Measurements from ENCODE around the gene MMP14. TPM values are rescaled to one million over a fixed set of nuclear protein-coding genes. Genes with fewer than 3 reads are reported as not detected.
"Not testable (repeated sequence)": the region's sequence is repeated elsewhere in the genome, so short reads cannot be mapped to it uniquely, and the experiment has no call there.

MMP14 gene
- 100 to 1,000 TPM; 123 to 161 (median 159) TPM for polyA plus RNA-seq (ENCODE audit: insufficient read length in 3 of 3)
- long read RNA-seq, donor 1, transcript MMP14-202 (2 exons, 560 nt): minor isoform, 11 of 34 reads
- long read RNA-seq, donor 1, transcript MMP14-201 (10 exons, 3,732 nt): major isoform, 13 of 34 reads
- long read RNA-seq, donor 1, partial matches to known transcripts: 10 of 34 reads
- long read RNA-seq, donor 1, other reads (novel, unspliced or antisense): 0 of 34 reads
- long read RNA-seq, donor 2, transcript MMP14-202 (2 exons, 560 nt): major isoform, 12 of 23 reads
- long read RNA-seq, donor 2, transcript MMP14-201 (10 exons, 3,732 nt): minor isoform, 11 of 23 reads
- long read RNA-seq, donor 2, partial matches to known transcripts: 0 of 23 reads
- long read RNA-seq, donor 2, other reads (novel, unspliced or antisense): 0 of 23 reads
- long read RNA-seq, donor 3, transcript MMP14-202 (2 exons, 560 nt): major isoform, 11 of 39 reads
- long read RNA-seq, donor 3, transcript MMP14-201 (10 exons, 3,732 nt): minor isoform, 9 of 39 reads
- long read RNA-seq, donor 3, partial matches to known transcripts: 19 of 39 reads
- long read RNA-seq, donor 3, other reads (novel, unspliced or antisense): 0 of 39 reads
- long read RNA-seq, donor 4, transcript MMP14-202 (2 exons, 560 nt): major isoform, 11 of 41 reads
- long read RNA-seq, donor 4, transcript MMP14-201 (10 exons, 3,732 nt): minor isoform, 9 of 41 reads
- long read RNA-seq, donor 4, partial matches to known transcripts: 14 of 41 reads
- long read RNA-seq, donor 4, other reads (novel, unspliced or antisense): 7 of 41 reads
- long read RNA-seq, donor 5, transcript MMP14-202 (2 exons, 560 nt): major isoform, 8 of 11 reads
- long read RNA-seq, donor 5, partial matches to known transcripts: 0 of 11 reads
- long read RNA-seq, donor 5, other reads (novel, unspliced or antisense): 0 of 11 reads
- long read RNA-seq, donor 6, transcript MMP14-202 (2 exons, 560 nt): major isoform, 12 of 28 reads
- long read RNA-seq, donor 6, transcript MMP14-201 (10 exons, 3,732 nt): minor isoform, 10 of 28 reads
- long read RNA-seq, donor 6, partial matches to known transcripts: 0 of 28 reads
- long read RNA-seq, donor 6, other reads (novel, unspliced or antisense): 6 of 28 reads
- long read RNA-seq, donor 7, transcript MMP14-201 (10 exons, 3,732 nt): minor isoform, 16 of 59 reads
- long read RNA-seq, donor 7, transcript MMP14-202 (2 exons, 560 nt): major isoform, 21 of 59 reads
- long read RNA-seq, donor 7, partial matches to known transcripts: 16 of 59 reads
- long read RNA-seq, donor 7, other reads (novel, unspliced or antisense): 5 of 59 reads
- long read RNA-seq, donor 8, transcript MMP14-202 (2 exons, 560 nt): major isoform, 23 of 76 reads
- long read RNA-seq, donor 8, transcript MMP14-201 (10 exons, 3,732 nt): minor isoform, 20 of 76 reads
- long read RNA-seq, donor 8, partial matches to known transcripts: 32 of 76 reads
- long read RNA-seq, donor 8, other reads (novel, unspliced or antisense): 0 of 76 reads
- long read RNA-seq, donor 9, transcript MMP14-202 (2 exons, 560 nt): major isoform, 22 of 79 reads
- long read RNA-seq, donor 9, transcript MMP14-201 (10 exons, 3,732 nt): minor isoform, 13 of 79 reads
- long read RNA-seq, donor 9, partial matches to known transcripts: 38 of 79 reads
- long read RNA-seq, donor 9, other reads (novel, unspliced or antisense): 6 of 79 reads
- long read RNA-seq, donor 10, transcript MMP14-201 (10 exons, 3,732 nt): major isoform, 11 of 22 reads
- long read RNA-seq, donor 10, transcript MMP14-202 (2 exons, 560 nt): major isoform, 11 of 22 reads
- long read RNA-seq, donor 10, partial matches to known transcripts: 0 of 22 reads
- long read RNA-seq, donor 10, other reads (novel, unspliced or antisense): 0 of 22 reads
- long read RNA-seq, donor 11, transcript MMP14-202 (2 exons, 560 nt): minor isoform, 10 of 31 reads
- long read RNA-seq, donor 11, transcript MMP14-201 (10 exons, 3,732 nt): major isoform, 12 of 31 reads
- long read RNA-seq, donor 11, partial matches to known transcripts: 9 of 31 reads
- long read RNA-seq, donor 11, other reads (novel, unspliced or antisense): 0 of 31 reads
- long read RNA-seq, donor 12, transcript MMP14-201 (10 exons, 3,732 nt): major isoform, 19 of 48 reads
- long read RNA-seq, donor 12, transcript MMP14-202 (2 exons, 560 nt): minor isoform, 10 of 48 reads
- long read RNA-seq, donor 12, partial matches to known transcripts: 13 of 48 reads
- long read RNA-seq, donor 12, other reads (novel, unspliced or antisense): 6 of 48 reads
- long read RNA-seq, donor 13, transcript MMP14-202 (2 exons, 560 nt): major isoform, 9 of 10 reads
- long read RNA-seq, donor 13, partial matches to known transcripts: 0 of 10 reads
- long read RNA-seq, donor 13, other reads (novel, unspliced or antisense): 0 of 10 reads
- long read RNA-seq, donor 14: 0 reads
- long read RNA-seq, donor 15: 0 reads
- long read RNA-seq, donor 16, transcript MMP14-202 (2 exons, 560 nt): minor isoform, 9 of 66 reads
- long read RNA-seq, donor 16, transcript MMP14-201 (10 exons, 3,732 nt): major isoform, 12 of 66 reads
- long read RNA-seq, donor 16, partial matches to known transcripts: 23 of 66 reads
- long read RNA-seq, donor 16, other reads (novel, unspliced or antisense): 22 of 66 reads

DNA sequence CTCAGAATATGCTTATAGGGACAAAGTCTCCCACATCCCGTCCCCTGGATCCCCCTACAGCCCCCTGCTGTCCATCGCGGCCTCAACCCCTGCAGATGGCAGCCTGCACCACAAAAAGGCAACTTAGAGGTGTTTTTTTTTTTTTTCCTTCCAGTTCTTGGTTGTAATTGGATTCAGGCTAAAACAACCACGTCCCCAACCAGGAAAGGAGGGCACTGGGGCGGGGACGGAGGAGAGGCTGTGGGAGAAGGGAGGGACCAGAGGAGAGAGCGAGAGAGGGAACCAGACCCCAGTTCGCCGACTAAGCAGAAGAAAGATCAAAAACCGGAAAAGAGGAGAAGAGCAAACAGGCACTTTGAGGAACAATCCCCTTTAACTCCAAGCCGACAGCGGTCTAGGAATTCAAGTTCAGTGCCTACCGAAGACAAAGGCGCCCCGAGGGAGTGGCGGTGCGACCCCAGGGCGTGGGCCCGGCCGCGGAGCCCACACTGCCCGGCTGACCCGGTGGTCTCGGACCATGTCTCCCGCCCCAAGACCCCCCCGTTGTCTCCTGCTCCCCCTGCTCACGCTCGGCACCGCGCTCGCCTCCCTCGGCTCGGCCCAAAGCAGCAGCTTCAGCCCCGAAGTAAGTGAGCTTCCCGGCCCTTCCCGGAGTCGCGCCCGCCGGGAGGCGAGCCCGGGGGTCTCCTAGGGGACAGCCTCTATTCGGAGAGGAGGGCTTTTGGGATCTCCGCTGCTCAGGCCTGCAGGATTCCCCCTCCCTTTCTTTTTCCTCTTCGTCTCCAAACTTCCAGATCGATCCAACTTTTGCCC, at the start of gene MMP14:
MMP14 (plus strand) TSS at position 285 of the 813 bp plus-strand sequence; CDS start at position 518, 233 bp downstream.
- peak; percentile 90 for DNase-seq

DNA sequence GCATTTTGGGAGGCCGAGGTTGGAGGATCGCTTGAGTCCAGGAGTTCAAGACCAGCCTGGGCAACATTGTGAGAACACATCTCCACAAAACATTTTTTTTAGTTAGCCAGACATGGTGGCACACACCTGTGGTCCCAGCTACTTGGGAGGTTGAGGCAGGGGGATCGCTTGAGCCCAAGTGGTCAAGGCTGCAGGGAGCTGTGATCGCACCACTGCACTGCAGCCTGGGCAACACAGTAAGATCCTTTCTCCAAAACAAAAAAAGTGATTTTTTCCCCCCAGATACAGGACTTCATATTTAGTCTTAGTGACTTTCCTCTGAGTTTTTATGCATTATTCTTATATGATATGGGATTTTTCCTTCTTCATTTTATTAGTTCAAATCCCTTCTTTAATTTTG, 49.7 kb upstream of the MMP14 start:
- DNase-seq: no peak

DNA sequence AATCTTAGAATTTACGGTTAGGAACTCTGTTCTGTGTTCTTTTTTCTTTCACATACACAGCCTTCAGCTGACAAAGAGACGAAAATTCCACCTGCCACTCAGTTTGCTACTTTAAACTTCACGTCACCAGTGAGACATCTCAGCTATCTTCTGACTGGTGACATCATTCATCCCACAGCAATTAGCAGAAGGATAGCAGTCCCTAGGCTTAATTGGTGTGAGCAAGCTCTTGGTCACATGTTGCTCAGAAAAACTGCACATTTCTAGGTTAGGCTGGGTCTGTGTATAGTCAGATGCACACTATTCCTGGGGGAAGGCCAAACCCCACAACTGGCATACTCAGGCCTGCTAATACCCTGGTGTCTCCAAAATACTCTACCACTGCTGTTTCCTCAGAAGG, 45.1 kb upstream of the MMP14 start:
- no peak for DNase-seq

DNA sequence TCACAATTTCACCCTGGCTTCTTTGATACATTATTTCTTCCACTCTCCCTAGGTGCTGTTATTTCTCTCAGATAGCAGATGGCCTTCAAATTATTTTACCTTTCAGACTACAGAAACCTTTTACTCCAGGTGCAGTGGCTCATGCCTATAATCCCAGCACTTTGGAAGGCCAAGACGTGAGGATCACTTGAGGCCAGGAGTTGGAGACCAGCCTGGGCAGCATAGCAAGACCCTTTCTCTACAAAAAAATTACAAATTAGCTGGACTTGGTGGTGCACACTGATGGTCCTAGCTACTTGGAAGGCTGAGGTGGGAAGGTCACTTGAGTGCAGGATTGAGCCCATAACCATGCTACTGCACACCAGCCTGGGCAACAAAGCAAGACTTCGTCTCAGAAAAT, 44.2 kb upstream of the MMP14 start:
- DNase-seq: no peak

DNA sequence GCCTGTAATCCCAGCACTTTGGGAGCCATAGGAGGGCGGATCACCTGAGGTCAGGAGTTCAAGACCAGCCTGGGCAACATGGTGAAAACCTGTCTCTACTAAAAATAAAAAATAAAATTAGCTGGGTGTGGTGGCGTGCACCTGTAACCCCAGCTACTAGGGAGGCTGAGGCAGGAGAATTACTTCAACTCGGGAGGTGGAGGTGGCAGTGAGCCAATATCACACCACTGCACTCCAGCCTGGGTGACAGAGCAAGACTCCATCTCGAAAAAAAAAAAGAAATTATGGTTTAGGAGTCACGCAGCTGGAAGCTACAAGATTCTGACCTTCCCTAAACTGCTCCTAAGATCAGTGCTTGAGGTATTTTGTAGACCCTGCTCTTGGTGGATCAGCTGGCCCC, 42.8 kb upstream of the MMP14 start:
- DNase-seq: not testable (repeated sequence)

DNA sequence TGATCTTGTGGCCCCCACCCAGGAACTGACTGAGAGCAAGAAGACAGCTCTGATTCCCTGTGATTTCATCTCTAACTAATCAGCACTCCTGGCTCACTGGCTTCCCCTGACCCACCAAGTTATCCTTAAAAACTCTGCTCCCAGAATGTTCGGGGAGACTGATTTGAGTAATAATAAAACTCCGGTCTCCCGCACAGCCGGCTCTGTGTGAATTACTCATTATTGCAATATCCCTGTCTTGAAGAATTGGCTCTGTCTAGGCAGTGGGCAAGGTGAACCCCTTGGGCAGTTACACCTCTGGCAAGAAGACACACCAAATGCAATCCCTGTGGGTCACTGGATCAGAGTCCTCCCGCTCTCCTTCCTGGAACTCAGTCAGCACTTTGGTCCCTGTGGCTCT, 42.4 kb upstream of the MMP14 start:
- DNase-seq: no peak

DNA sequence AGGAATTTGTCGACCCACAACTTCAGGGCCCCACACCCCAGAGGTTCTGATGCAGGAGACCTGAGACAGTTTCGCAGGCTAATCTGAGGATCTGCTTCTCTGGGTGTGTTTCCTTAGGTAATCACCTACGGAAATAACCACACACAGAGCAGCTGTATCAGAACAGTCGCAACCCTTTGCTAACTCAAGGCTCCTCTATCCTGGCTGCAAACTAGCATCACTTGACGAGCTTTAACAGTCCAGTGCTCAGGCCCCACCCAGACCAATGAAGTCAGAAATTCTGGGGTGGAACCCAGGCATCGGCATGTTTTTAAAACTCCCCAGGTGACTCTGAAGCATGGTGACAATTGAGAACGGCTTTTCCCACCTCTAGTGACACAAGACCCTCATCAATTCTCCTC, 41.8 kb upstream of the MMP14 start:
- no peak for DNase-seq

DNA sequence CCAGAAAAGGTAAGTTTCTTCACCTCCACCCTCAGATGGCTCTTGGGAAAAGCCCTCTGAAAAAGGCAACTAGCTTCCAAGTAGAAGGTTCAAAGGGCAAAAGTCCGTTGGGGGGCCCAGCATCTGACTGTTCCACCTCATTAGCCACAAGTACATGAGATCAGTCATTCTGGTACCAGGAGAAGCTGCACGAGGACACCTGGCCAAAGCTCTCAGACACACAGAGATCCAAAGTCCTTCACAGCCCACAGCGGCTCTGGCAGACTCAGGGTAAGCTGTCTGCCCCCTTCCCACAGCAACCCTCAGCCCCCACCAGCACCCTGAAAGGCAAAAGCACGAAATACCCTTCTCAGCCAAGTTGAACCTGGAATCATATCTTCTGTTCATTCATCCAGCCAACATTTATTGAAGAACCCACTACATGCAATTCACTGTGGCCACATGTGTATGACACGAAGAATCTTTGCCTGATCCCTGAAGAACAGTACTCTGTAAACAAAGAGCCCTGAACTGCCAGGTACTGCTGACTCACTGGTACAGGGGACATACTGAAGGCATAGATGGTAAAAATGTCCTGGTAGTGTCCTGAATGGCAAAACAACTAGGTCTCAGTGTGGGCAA, 40.2 kb upstream of the MMP14 start:
- no peak for DNase-seq

DNA sequence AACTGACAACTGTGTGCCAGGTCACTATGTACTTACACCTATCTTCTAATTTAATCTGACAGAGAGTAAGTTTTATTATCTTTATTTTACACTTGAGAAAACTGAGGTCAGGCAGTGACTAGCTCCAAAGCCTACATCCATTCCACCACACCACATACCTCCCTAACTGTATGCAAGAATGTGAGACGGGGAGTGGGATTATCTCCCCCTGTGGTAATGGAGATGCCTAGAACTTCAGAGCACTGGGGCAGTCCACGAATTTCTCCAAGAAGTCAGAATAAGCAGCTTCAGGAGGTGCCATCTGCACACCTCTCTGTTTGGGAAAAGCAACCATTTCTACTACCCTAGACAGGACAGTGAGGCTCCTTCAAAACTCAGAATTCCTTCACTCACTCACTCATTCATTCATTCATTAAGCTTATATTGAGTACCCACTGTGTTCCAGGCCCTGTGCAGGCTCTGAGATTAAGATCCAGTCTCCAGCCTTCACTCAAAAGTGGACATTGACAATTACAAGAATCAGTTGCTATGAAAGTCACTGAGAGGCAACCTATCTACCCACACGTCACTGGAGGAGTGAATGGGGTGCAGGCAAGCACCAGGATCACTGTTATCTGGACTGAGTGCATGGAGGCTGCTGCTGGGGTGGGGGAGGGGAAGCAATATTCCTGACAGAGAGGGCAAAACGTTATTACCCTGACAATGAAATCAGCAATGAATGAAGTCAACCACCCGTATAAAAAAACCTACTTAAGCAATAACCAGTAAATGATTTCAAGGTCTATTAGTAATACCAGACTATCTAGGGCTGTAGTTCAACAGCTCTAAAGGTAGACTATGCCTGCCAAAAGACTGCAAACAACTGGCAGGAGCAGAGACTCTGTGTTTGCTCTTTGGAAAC, 39.1 kb upstream of the MMP14 start:
- no peak for DNase-seq

DNA sequence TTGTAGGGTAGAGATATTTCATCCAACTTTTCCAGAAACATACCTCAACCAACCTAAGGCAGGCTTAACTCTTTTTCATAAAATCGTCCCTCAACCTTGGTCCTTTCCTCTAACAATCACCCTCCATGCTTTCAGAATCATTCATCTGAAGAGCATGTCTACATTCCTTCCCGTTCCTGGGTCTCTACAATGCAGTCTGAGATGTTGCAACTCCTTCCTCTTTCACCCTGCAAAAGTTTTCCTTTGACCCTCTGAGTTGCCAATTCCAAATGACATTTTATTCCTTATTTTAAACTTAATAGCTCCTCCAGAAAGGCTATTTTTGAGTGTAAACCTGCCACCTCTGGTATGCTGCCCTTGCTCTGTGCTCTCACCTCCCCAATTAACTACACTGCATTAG, 37.9 kb upstream of the MMP14 start:
- no peak for DNase-seq

DNA sequence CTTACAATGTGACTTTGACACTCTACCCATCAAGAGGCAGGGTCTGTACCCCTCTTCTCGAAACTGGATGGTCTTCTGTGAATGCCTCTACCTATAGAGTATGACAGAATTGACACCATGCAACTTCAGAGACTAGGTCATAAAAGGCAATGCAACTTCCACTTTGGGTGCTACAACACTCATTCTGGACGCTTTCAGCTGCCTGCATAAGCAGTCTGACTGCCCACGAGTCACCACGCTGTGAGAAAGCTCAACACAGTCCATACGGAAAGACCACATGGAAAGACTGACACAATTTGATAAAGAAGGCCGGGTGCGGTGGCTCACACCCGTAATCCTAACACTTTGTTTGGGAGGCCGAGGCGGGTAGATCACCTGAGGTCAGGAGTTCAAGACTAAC, 36.0 kb upstream of the MMP14 start:
- DNase-seq: no peak

DNA sequence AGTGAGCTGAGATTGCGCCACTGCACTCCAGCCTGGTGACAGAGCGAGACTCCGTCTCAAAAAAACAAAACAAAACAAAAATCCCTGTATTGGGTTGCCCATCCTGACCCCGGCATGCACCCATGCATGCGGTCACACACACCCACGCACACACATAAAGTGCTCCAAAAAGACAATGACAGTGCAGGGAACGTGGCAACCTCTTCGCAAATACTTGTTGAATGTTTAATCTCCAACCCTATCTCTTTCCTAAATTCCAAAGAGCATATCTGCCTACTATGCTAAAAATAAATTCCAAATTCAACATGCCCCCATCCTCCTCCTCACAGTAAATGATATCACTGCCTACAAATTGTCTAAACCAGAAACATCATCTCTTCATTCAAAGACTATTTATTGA, 34.7 kb upstream of the MMP14 start:
- no peak for DNase-seq

DNA sequence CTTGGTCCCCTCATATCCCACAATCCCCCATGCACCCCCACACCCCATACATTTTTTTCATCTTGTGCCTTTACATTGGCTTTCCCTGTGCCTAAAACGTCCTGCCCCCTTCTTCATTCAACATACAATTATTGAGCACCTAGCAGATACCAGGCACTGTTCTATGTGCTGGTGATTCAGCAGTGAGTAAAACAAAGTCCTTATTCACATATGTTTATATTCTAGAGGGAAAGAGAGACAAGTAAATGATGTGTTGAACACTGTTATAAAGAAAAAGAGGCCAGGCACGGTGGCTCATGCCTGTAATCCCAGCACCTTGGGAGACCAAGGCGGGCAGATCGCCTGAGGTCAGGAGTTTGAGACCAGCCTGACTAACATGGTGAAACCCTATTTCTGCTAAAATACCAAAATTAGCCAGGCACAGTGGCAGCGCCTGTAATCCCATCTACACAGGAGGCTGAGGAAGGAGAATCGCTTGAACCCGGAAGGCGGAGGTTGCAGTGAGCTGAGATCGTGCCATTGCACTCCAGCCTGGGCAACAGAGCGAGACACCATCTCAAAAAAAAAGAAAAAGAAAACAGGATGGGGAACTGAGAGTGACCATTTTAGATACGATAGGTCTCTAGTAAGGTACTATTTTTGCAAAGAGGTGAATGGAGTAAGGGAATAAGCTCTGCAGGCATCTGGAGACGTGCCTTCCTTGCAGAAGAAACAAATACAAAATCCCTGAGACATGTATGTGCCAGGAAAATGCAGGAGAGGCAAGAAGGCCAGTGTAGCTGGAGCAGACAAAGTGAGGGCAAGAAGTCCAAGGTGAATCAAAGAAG, 33.3 kb upstream of the MMP14 start:
- no peak for DNase-seq

DNA sequence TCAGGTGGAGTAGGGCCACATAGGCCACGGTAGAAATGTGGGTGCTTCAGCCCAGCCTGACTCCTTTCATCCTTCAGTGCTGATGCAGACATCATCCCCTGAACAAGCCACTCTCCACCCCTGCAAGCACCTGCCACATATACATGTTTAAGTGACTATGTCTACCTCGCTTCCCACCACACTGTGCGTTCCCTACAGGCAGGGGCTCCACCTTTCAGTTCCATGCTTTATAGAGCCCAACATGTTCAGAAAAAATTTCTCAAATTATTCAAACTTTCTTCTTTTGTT, 32.8 kb upstream of the MMP14 start:
- DNase-seq: no peak

DNA sequence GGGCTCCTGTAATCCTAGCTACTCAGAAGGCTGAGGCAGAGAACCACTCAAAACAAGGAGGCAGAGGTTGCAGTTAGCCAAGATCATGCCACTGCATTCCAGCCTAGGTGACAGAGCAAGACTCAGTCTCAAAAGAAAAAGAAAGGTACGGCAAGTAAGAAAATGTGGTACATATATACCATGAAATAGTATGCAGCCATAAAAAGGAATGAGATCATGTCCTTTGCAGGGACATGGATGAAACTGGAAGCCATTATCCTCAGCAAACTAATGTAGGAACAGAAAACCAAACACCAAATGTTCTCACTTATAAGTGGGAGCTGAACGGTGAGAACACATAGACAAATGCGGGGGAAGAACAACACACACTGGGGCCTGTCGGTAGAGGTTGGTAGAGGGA, 31.1 kb upstream of the MMP14 start:
- not testable (repeated sequence) for DNase-seq
